AG10803 (cell line): ENCODE results near the gene SPRR2G.

Experiments
- DNase-seq: peaks from one replicate; pipeline ENCODE4 v3.0.0; 2010; ENCODE audit warnings: low read depth
- H3K4me3 ChIP-seq: 2 replicates; pipeline ENCODE4 v1.5.1; 2011; ENCODE audit warnings: mild to moderate bottlenecking, low read length, control low read depth
- TF ChIP-seq, protein P1 (sequence below): conservative IDR thresholded peaks from 2 replicates; pipeline ENCODE4 v1.5.1; 2011; ENCODE audit warnings: mild to moderate bottlenecking, low read length, control low read depth, inconsistent platforms

The SPRR2G gene

DNA sequence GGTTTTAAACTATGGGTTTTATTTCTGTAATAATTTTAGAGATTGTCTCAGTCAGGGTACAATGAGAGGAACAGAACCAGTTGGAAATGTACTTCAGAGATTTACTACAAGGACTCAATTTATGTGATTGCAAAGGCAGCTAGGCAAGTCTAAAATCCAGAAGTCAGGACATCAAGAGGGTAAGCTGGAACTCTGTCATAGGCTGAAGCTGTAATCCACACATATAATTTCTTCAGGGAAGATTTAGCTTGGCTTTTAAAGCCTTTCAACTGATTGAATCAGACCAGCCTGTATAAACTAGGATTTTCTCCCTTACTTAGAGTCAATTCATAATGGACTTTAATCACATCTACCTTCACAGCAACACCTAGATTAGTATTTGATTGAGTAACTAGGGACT lies 28.2 kb upstream of the SPRR2G start:
- TF ChIP-seq, protein P1, sequence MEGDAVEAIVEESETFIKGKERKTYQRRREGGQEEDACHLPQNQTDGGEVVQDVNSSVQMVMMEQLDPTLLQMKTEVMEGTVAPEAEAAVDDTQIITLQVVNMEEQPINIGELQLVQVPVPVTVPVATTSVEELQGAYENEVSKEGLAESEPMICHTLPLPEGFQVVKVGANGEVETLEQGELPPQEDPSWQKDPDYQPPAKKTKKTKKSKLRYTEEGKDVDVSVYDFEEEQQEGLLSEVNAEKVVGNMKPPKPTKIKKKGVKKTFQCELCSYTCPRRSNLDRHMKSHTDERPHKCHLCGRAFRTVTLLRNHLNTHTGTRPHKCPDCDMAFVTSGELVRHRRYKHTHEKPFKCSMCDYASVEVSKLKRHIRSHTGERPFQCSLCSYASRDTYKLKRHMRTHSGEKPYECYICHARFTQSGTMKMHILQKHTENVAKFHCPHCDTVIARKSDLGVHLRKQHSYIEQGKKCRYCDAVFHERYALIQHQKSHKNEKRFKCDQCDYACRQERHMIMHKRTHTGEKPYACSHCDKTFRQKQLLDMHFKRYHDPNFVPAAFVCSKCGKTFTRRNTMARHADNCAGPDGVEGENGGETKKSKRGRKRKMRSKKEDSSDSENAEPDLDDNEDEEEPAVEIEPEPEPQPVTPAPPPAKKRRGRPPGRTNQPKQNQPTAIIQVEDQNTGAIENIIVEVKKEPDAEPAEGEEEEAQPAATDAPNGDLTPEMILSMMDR = no peak
- no peak for DNase-seq
- H3K4me3 ChIP-seq = no peak overlapping the region

DNA sequence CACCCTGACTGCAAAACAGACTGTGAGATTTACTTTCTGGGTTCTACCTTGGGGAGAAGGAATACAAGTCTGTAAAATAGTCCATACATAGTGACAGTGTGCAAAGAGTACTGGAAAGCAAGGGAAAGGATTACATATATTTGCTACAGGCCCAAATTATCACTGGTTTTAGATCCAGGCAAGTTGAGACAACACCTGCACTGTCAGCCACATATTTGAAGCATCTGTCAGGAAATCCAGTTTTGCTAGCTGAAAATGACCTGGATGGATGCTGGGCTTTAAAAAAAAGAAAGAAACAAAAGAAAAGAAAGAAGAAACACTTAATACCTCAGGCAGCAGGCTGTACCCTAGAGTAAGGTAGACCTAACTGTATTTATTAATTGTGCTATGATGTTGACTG lies 23.9 kb upstream of the SPRR2G start:
- no peak overlapping the region for H3K4me3 ChIP-seq
- TF ChIP-seq, protein P1 = no peak
- no peak for DNase-seq

DNA sequence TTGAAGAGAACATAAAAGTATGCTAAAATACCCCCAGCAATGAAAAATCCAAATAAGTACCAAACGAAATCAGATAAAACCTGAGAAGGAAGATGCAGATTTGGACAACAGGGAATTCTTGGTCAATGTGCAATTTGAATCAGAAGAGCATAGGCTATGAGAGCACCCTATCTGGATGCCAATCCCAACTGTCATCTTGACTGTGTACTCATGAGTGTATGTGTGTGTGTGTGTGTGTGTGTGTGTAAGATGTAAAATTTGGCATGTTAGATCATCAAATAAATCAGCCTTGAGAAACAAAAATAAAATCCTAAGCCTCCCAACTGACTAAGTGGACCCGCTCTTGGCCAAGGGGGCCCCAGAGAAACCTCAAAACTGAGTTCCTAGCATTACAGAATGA lies 18.0 kb upstream of the SPRR2G start:
- TF ChIP-seq, protein P1 = no peak
- H3K4me3 ChIP-seq = no peak overlapping the region
- no peak for DNase-seq

DNA sequence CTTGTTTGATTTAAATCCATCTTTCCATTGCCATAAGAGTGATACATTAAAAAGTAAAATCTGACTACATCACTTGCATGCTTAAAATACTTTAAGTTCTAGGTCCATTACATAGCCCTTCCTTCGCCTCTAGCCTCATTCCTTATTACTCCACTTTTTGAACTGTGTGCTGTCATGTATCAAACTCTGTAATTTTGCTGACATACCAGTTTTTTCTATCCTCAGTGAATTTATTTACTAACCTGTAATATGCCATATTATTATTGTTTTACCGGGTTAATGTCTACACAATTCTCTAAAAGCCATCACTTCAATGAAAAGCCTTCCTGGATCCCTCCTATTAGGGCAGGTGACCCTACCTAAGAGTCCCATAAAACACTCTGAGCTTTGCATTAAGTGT lies 4.9 kb upstream of the SPRR2G start:
- no peak overlapping the region for H3K4me3 ChIP-seq
- TF ChIP-seq, protein P1 = no peak
- no peak for DNase-seq

DNA sequence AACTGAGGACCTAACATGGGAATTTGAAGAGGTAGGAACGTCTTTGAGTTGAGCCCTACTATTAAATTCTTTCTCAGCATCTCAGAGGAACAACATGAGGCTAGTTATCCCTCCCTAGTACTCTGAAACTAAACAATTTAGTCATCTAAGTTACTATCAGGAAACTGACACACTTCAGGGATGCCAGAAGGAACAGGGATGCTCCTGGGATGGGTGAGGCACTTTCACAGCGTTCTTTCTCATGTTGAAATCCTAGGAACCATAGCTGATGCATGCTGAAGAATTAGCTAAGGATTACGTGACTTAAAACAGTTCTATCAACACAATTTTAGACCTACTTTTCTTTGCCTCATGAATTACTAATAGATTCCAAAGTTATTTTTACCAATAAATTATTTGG lies 1.8 kb upstream of the SPRR2G start:
- H3K4me3 ChIP-seq = no peak overlapping the region
- TF ChIP-seq, protein P1 = no peak
- no peak for DNase-seq

DNA sequence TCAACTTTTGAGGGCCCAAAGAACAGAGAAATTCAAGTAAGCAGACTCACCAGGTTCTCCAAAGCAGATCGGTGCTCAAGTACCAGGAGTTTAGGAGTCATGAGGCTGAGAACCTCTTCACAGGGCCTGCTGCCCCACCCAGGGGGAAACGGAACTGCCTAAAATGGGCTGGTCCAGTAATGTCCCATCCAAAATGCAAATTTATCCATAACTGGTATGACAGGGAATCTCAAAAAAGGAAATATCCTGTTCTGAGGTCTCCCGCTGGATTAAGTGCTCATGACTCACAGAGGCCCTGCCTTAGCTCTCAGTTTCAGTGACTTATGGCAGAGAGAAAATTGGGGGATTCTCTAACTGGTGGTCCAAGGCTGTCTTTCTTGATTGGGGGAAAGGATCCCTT lies 9.3 kb downstream of the SPRR2G start:
- TF ChIP-seq, protein P1 = no peak
- H3K4me3 ChIP-seq = no peak overlapping the region
- no peak for DNase-seq

DNA sequence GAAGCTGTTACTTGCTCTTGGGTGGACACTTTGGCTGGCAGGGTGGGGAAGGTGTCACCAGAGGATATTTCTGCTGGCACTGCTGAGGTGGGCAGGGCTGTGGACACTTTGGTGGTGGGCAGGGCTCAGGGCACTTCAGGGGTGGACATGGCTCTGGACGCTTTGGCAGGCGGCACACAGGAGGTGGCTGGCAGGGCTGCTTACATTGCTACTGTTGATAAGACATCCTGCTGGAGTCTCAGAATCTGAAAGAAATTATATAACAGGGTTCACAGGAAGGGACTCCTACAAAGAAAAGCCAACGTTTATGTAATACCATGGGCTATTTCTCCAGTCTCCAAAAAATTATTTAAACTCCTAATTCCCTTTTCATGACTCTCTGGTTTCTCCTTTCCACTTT lies 10.2 kb downstream of the SPRR2G start:
- H3K4me3 ChIP-seq = no peak overlapping the region
- no peak for DNase-seq
- TF ChIP-seq, protein P1 = no peak
